HCEC 1CT (cell line): ENCODE data around the gene RAPGEF4.
A peak's percentile ranks its signal among the peaks of the same experiment; 100 is the strongest.

Source experiments
- DNase-seq: peaks from one replicate; pipeline ENCODE4 v3.0.0-alpha.2; 2017

RAPGEF4 gene

DNA sequence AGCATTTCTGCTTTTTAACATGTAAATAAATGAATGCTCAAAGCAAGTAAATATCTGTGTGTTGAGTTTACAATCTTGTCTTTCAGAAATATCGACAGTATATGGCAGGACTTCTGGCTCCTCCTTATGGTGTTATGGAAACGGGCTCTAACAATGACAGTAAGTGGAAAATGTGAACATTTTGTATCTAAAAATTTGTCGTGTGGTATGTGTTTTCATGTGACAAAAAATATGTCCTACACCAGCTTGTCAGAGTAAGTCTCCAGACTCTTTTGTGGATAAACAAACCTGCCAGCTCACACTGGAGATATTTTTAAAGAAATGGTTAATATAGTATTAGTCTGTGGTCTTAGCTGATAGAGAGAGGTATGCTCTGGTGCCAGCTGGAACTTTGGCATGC is 182.1 kb downstream of the RAPGEF4 start:
- no peak for DNase-seq

DNA sequence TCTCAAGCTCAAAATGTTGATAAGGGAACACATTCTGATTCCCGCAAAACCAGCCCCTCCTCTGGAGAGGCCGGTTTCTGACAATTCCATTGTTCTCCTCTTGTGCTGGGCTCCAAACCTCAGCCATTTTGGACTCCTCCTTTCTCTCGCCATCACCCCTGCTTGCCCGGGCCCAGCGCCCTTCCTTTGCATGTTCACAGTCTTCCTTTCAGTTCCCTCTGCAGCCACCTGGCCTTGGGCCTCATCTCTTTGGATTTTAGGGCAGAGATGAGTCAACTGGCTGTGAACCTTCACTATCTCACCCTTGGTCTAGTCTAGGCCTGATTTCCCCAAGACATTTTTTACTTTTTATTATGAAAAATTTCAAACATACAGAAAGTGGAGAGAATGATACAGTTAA is 184.1 kb downstream of the RAPGEF4 start:
- no peak for DNase-seq

DNA sequence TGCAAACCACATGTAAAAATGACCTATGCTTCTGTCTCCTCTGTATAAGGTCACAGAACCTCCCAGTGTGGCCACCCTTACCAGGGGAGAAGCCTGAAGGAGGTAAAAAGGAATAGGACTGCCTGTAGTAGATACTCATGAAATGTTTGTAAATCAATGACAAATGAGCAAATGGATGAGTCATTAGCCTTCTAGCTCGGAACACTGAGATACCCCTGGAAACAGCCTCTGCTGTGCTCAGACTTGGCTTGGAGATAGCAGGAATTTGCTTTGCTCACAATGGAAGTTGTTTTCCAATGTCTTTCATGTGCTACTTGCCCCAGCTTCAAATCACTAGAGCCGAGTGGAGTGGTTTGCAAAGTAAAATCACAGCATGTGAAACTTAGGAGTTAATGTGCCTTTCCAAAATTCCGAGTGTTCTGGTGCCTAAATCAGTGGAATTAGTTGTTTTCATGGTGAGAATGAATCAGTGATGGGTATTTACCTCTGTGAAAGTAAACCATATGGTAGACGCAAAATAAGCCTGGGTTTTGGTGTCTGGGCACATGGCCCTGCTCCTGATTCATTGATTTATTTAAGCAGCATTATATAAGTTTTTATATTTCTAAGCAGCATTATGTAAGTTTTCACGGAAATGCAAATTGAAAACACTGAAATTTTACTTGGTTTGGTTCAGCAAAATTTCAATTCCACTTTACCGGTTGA is 186.0 kb downstream of the RAPGEF4 start:
- peak; percentile 44 for DNase-seq

DNA sequence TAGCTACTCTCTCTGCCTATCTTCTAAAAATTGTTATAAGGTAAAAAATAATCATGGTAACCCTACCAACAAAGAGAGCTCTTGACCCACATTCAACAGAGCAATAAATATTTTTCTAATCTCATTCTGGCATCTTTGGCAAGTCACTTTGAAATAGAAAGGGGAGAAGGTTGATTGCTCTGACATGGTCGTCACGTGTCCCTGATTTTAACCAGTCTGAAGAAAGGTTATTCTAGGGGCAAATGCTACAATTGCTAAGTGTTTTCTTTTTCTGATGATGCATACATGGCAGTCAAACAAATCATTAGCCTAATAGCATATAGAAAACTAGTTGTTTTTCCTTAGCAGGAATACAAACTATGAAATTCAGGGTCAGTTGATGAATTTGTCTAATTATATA is 186.7 kb downstream of the RAPGEF4 start:
- no peak for DNase-seq

DNA sequence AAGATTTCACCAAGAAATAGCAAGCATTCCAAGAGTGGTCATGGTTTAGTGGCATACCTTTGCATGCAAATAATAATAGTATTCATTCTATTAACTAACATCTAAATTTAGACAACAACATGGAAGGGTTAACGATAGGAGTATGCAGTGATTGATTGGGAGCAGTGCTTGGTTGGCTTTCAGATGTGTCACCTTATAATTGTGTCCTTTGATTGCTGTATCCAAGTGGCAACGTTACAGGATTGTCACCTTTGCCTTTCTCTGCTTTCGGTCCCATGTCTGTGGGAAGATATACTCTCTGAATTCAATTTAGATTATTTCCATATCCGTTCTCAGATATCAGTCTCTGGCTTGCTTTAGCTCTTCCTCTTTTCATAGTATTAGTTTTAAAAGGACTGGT is 187.2 kb downstream of the RAPGEF4 start:
- DNase-seq, result no peak

DNA sequence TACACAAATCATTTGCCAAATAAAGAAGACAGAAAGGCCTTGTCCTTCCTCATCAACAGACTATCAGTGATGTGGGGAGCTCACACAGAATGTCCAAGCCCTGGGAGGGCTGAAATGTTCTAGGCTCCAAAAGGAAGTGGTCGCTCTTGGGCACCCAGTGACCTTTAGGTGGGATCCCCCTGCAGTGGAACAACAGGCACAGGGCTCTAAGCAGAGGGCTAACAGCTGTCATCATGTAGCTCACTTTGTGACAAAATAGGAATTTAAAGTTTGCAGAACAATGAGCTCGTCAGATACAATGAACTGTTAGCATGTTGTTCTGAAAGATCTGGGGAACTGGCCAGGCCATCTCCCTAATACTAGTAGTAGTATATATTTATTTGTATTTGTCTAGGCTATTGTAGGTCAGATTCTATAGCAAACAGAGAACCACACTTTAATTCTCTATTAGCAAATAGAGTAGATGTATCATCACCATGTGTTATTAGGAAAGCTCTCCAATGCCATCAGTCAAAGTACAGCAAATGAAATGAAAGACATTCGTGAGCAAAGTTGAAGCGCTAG is 188.5 kb downstream of the RAPGEF4 start:
- DNase-seq, result no peak

DNA sequence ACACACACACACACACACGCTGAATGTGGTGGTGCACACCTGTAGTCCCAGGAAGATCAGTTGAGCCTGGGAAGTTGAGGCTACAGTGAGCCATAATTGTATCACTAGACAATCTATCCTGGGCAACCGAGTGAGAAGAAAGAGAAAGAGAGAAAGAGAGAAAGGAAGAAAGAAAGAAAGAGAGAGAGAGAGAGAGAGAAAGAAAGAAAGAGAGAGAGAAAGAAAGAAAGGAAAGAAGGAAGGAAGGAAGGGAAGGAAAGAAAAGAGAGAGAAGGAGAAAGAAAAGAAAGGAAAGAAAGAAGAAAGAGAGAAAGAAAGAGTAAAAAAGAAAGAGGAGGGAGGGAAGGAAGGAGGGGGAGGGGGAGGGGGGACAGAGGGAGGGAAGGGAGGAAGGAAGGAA is 190.0 kb downstream of the RAPGEF4 start:
- no peak for DNase-seq

DNA sequence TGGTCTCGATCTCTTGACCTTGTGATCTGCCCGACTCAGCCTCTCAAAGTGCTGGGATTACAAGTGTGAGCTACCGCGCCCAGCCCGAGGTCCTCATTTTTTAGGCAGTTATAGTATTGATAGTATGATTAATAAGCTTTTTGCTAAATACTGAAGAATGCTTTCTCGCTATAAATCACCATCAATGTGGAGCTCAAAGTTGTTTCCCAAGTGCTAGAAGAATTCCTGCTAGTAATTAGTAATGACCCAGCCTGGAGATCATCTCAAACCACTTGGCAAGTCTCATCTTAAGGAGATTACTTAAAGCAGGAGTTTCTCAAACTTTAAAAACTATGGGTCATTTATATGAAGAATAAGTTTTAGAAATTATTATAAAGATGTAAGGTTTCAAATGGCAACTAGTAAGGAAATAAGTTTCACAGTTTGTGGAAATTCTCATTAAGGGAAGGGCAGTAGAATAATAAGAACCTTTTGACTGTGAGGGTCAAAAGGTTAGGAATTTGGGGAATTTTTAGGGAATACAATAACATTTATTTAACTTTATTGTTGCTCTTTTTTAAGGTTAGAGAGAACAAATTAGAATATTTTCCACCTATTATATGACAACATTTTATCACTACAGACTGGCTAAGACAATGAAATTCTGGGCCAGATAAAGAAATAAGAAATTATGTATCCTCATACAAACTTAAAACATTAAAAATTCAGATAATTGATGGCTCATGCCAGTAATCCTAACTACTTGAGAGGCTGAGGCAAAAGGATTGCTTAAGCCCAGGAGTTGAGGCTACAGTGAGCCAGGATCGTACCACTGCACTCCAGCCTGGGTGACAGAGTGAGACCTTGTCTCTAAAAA is 191.4 kb downstream of the RAPGEF4 start:
- no peak for DNase-seq

DNA sequence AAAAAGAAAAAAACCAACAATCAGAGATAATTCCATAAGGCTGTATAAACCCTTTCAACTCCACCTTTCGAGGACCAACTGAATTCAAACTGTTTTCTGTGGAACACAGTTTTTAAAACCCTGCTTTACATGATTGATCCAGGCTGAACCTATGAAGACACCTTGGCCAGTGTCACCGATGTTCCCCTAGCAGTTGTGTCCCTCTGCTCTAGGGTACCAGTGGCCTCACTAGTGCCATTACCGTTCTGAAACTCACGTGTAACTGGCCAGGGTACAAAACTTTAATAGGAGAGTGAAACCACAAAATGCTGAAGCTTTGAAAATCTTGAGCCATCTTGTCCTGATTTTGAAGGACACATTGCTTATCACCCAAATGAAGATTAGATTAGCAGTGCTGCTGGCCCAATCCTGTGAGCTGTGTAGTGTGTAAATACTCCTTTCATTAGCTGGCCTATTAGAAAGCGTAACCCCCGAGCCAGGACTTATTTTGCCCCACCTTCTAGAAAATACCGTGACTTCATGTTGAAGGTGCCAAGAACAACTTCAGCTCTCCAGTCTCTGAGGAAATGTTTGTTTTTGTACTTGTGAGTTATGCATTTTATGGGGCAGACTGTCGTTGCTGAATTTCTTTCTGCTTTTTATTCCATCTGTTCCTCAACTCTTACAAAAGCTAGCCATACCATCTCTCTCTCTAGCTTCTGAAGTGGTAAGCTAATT is 192.2 kb downstream of the RAPGEF4 start:
- no peak for DNase-seq

DNA sequence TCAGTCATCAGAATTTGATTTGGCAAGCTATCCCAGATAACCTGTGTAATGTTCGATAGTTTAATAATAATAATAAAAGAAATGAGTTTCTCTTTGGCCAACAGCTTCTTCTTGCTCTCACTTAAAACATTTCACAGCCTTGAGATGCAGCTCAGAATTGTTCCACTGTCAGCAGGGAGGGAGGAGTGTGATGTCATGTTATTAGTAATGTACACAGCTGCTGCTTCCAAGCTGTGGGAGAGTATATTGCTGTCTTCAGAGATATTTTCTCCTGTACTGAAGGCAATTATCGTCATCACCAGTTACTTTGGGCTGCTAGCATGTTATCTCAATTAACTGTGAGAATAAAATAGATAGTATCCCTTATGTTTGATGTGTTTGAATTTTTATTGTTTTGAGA is 193.1 kb downstream of the RAPGEF4 start:
- peak; percentile 49 for DNase-seq

DNA sequence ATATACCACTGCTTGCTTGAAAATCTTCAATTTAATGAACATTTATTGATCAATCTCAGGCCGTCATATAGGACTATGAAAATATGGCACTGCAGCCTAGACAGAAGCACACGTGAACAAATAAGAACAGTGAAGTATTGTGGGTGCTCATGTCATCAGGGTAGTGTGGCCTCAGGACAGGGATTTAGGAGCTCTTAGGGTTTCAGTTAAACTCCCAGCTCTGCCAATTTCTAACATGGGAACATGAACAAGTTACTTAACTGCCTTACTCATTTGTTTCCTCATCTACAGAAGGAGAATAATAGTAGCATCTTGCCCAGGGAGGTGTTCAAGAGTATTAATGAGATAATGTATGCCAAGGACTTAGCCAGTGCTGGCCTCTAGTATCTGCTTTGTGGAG is 194.0 kb downstream of the RAPGEF4 start:
- DNase-seq, result no peak

DNA sequence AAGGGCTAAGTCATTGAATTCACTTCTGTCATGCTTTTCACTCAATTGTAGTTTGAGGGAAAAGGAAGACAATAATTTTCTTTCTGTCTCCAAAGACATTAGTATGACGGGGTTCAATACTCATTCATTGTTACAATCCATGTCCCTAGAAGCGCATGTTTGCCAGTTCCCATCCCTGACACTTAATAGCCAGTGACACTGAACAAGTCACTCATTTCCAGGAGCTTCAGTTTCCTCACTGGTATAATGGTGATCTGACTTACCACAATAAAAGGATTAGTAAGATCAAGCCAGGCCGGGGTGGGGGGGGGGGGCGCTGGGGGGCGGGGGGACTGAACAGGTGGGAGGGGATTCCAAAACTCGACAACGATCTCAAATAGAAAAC is 195.2 kb downstream of the RAPGEF4 start:
- DNase-seq, result no peak

DNA sequence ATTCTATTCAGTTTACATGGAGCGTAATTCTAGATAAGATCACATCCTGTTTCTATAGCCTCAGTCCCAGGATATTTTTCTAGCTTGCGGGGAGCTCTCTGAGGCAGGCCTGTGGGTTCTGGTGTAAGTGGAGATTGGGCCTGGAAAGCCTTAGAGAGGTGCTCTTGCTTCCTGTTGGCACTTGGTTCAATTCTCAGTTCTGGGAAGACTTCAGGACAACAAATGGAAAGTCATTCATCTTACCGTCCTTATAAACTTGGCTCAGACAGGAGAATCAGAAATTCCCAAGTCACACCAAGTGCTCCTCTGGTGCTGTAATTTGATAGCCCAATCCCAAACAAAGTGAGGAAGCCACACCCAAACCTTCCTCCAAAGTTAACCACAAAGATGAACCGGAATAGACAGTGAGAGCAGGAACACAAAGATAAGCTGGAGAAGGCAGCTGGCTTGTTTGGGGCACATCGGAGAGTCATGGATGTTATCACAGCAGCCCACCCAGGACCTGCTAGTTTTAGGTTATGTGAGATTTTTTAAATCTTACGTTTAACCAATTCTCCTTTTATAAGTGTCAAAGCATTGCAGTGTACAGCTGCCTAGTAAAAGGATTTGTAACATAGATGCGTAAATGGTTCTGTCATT is 195.7 kb downstream of the RAPGEF4 start:
- peak; percentile 25 for DNase-seq

DNA sequence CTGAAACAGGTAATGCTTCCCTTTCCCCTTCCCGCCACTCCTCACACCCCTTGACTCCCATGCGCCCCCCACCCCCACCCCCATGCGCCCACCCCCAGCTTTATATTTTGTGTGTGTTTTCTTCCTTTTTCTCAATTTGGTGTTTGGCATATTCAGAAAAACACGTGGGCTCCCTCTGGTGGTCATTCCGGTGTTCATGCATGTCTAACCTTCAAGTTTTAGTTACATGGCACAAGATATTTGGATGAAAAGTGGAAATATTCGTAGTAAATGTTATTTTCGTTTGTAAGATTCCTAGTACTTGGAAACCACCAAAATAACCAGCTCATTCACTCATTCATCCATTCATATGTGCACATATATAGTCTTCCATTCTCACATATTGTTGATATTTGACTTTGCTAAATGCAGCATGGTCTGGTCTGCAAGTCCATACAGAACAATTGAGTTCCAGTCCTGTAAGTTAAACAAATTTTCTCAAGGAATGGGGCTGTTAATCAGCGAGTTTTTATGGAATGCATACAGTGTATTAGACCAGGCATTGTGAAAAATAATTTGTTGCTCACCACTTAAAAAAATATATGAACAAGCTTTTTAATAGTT is 196.4 kb downstream of the RAPGEF4 start:
- peak; percentile 46 for DNase-seq

DNA sequence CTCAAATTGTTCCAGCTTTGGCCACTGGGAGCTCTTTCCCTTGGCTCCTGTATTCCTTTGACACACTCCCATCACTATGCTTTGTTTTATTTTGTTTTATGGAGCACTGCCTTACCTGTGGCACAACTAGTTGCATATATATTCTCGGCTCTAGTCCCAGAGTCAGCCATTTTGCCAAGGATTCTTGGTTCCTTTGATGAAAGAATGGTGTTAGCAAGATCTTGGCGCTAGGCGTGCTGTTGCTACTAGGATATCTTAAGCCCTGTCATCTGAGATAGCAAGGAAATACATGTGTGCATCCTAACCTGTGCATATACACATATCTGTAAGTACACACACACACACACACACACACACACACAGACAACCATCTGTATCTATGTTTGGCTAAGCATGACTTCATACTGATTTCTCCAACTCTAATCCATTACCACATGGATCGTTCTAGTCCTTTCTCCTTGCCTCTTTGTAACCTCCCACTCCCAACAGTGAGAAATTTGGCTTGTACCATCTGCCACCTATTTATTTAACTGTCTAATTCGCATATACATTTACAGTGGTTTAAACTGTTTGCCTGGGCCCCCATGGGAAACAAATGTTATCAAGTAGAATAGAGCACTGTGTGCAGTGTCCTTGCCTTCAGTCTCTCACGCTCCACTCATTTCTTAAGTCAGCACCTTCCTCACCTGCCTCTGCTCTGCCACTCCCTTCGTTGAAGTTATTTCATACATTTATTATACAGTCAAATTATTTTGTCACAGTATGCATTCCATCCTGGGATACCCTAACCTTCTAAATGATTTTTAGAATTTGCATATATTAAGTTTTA is 202.5 kb downstream of the RAPGEF4 start:
- DNase-seq, result no peak

DNA sequence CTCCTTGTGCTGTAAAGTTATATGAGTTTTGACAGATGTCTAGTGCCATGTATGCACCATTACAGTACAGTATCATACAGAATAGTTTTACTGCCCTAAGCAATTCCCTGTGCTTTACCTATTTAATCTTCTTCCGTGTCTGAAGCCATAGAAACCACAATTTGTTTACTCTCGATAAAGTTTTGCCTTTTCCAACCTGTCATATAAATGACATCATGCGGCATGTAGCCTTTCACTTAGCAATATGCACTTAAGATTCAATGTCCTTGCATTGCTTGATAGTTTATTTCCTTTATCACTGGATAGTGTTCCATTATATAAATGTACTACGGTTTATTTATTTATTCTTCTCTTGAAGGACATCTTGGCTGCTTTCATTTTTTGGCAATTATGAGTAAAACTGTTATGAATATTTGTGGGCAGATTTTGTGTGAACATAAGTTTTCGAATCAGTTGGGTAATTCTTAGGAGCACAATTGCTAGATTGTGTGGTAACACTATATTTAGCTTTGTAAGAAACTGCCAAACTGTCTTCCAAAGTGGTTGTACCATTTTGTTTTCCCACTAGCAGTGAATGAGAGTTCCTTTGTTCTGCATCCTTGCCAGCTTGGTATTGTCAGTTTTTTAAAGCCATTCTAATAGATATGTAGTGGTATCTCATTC is 203.2 kb downstream of the RAPGEF4 start:
- DNase-seq, result peak; percentile 38

DNA sequence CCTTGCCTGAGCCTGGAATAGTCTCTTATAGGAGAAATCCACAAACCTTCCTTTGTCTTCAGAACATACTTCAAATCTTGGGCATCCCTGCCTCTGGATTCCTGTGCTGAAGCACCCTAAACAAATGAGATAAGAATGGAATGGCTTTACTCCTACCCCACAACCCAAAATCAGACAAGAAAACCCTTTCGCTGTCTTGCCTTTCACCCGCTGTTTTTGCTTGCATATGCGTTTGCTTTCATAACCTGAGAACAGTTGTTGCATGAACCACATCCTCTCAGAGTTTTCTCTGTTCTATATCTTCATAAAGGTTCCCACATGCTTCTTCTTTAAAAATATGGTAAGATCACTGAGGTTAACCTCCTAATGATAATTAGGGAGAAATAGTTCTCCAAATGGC is 207.9 kb downstream of the RAPGEF4 start:
- no peak for DNase-seq

DNA sequence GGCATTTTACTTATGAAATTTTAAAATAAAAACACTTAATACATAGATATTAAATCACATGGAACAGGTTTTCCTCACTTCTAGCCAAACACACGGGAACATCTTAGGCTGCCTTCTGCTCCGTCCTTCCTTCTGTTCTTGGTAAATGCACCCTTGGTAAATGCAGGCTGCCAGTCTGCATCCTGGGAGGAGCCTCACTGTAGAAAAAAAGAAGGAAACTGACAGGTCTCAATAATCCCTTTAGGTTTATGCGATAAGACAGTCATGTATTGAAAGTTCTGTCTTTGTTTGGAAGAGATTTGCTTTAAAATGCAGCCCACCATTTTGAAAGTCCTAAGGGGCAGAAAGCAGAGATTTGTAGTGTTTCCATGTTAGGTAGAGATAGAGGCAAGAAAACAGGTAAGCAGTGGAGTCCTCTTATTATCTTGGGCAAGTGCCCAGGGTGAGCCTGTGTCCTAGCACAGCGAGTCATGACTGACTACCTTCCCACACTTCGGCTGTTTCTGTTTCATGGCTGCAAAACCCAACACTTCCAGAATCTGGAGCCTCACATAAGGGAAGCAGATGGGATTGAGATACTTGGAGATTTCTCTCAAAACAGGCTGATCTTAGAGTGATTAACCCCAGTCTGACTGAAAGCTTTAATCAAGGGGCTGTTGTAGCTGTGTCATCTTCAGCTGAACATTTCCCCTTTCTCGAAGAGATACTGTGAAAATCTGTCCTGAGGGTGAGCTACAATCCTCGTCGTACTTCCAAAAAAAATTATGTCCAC is 208.6 kb downstream of the RAPGEF4 start:
- no peak for DNase-seq

DNA sequence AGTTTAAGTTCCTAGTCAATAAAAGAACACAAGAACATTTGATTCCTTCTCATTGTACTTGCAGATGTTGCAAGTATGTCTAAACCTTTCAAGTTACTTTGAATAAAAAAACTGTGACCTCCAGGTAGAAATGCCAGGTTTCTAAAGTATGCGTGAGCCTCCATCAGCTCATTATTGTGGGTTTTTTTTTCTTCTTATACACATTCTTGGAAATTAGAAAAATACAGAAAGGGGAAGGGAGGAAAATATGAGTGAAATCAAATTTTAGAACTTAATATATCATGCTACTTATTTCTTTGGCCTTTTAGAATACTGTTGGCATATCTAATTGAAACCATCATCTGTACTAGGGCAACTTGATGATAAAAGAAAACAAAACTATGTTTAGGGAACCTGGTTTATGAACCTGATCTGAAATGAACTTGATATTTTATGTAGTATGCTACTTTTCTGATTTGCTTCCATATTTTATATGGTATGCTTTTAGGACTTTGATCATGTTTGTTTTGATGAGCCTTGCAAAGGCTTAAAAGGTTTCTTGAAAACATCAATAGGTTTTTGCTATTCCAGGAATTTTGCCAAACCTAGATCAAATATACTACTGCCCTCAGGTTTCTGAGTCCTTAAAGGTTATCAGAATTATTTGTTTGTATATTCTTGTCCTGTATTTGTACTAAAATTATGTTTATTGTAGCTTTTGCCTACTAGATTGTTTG is 209.3 kb downstream of the RAPGEF4 start:
- DNase-seq, result no peak

DNA sequence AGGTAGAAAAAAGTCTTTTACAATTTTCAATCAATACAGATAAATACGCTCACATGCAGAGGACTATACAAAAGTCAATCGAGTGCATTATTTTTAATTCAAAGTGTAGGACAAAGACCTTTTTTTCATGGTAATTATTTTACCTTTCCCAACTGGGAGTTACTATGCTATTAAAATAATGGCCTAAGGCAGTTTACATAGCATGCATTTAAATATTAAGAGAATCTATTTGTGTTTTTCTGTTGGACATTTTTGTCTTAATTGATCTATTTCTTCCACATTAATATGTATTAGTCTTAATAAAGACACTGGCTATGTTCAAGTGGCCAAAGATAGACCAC is 209.8 kb downstream of the RAPGEF4 start:
- DNase-seq, result no peak
